Stimulated activated CD4-positive, alpha-beta T cell treated with anti-CD3 and anti-CD28 coated beads, TNF-alpha, amount 100 ng/mL, for 24 hours (primary cell): ENCODE measurements around the gene FEV.

Experiments
- DNase-seq, 3 experiments: peaks; one replicate each; pipeline ENCODE4 v3.0.0-alpha.2; 2020; ENCODE audit warnings: low read depth in 3 of 3

FEV gene

GRCh38 chr2:218975060-218975777 lies 9.8 kb downstream of the FEV start:
- no peak for DNase-seq

GRCh38 chr2:218970894-218971293 lies 14.1 kb downstream of the FEV start:
- no peak for DNase-seq

- DNase-seq: no peak
Measured at GRCh38 chr2:218964041-218964771, 20.8 kb downstream of the FEV start.

GRCh38 chr2:218963601-218964000 lies 21.4 kb downstream of the FEV start:
- DNase-seq: no peak

GRCh38 chr2:218962859-218963492 lies 22.0 kb downstream of the FEV start:
- DNase-seq: peak; percentile 19 to 50 (median 28)

- DNase-seq: no peak
Measured at GRCh38 chr2:218961651-218962570, 23.1 kb downstream of the FEV start.

- no peak for DNase-seq
Measured at GRCh38 chr2:218961229-218961628, 23.8 kb downstream of the FEV start.

- DNase-seq: no peak
Measured at GRCh38 chr2:218960309-218961165, 24.4 kb downstream of the FEV start.

GRCh38 chr2:218959761-218960308 lies 25.1 kb downstream of the FEV start:
- DNase-seq: no peak

GRCh38 chr2:218959141-218959731 lies 25.7 kb downstream of the FEV start, which contains the start of gene CDK5R2:
CDK5R2 (plus strand) TSS chr2:218959666; CDS start chr2:218959821, 155 bp downstream.
- peak; percentile 26 to 83 (median 58) for DNase-seq

GRCh38 chr2:218958276-218958675 lies 26.7 kb downstream of the FEV start:
- DNase-seq: no peak

GRCh38 chr2:218957671-218958070 lies 27.3 kb downstream of the FEV start:
- no peak for DNase-seq

- DNase-seq: no peak
Measured at GRCh38 chr2:218956039-218956438, 28.9 kb downstream of the FEV start.

- DNase-seq: no peak
Measured at GRCh38 chr2:218954541-218955300, 30.3 kb downstream of the FEV start.

GRCh38 chr2:218953366-218953954 lies 31.5 kb downstream of the FEV start:
- DNase-seq: no peak

- DNase-seq: no peak
Measured at GRCh38 chr2:218952160-218952559, 32.8 kb downstream of the FEV start.

- DNase-seq: no peak
Measured at GRCh38 chr2:218946621-218947020, 38.4 kb downstream of the FEV start.

GRCh38 chr2:218944759-218945404 lies 40.1 kb downstream of the FEV start:
- no peak for DNase-seq
